ENCODE measurements around the gene CEBPZ.
A peak's percentile ranks its signal among the peaks of the same experiment; 100 is the strongest.
"Not testable (repeated sequence)": the region's sequence is repeated elsewhere in the genome, so short reads cannot be mapped to it uniquely, and the experiment has no call there.

Gene CEBPZ

GRCh38 chr2:37219046-37219445 lies 12.3 kb downstream of the CEBPZ start:
- no peak for DNase-seq

DNA sequence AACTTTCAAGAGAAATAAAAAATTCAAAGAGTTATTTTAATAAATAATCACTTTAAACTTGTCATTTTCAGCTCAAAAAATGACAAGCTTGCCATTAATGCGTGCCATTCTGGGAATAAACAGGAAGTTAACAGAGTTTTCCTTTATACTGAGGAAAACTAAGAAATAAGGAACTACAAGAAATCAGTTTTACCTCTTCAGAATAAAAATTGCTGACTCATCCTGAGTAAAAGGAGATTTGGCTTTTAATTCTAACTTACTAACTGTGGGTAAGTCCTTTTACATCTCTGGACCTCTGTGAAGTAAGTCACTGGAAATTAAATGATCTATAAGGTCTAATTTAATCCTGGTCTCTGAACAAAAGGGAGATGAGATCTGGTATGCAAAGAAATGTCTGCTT lies 16.1 kb downstream of the CEBPZ start:
- DNase-seq, result no peak

- no peak for DNase-seq
These were observed 19.5 kb downstream of the CEBPZ start for GRCh38 chr2:37211939-37212338.

DNA sequence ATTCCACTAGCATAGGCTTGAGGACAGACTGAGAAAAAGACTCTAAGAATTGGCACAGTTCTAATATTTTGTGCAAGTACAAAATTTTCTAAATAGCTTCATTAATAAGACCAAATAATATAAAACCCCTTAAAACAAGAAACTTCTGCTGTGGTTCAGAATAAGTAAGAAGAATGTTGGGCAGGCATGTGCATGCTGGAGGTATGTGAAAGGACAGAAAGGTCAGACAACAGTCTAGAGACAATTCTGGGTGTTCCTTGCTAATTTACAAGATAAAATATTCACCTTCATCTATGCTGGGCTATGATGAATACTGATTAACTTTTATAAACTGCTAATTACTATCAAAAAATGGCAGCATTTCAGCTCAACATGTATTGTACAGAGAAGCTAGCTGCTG lies 20.2 kb downstream of the CEBPZ start:
- no peak for DNase-seq

DNA sequence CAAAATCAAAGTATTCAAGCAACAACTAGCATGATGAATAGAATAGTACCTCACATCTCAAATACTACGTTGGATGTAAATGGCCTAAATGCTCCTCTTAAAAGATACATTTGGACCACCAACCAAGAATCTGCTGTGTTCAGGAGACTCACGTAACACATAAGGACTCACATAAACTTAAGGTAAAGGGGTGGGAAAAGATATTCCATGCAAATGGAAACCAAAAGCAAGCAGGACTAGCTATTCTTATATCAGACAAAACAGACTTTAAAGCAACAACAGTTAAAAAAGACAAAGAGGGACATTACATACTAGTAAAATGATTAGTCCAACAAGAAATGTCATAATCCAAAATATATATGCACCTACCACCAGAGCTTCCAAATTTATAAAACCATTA lies 24.6 kb downstream of the CEBPZ start:
- not testable (repeated sequence) for DNase-seq

GRCh38 chr2:37205689-37206341 lies 25.6 kb downstream of the CEBPZ start:
- DNase-seq, result no peak

- DNase-seq, result not testable (repeated sequence)
These were observed 26.2 kb downstream of the CEBPZ start for GRCh38 chr2:37205071-37205661.

DNA sequence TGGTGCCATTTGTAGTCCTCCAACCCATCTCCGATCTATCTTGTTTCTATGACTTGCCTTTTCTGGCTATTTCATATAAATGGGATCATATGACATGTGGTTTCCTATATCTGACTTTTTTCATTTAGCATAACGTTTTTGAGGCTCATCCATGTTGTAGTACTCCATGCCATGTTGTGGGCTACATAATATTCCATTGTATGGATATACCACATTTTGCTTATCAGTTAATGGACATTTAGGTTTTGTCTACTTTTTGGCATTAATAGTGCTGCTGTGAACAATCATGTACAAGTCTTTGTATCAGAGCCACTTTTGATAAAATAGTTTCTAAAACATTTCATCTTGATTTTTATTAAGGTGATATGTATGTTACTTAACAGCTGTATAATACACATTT lies 27.7 kb downstream of the CEBPZ start:
- DNase-seq, result no peak

DNA sequence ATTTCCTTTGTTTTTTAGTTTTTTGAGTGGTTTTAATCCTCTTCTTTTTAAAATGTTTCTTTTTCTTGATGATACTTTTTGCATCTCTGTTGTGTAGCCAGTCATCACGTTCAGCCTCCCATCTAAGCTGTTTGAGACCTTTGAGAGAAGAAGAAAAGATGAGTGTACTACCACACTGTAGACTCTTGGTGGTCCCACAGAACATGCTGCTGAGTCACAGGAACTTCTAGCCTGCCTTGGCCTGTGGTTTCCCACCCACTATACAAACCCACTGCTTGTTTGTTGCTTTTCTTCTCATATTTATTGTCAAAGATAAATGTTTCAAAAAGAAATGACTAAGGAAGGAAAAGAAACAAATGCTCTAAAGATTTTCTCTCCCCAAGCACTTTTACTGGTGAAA lies 29.6 kb downstream of the CEBPZ start:
- DNase-seq, result no peak

GRCh38 chr2:37201208-37201607 lies 30.2 kb downstream of the CEBPZ start:
- no peak for DNase-seq

DNA sequence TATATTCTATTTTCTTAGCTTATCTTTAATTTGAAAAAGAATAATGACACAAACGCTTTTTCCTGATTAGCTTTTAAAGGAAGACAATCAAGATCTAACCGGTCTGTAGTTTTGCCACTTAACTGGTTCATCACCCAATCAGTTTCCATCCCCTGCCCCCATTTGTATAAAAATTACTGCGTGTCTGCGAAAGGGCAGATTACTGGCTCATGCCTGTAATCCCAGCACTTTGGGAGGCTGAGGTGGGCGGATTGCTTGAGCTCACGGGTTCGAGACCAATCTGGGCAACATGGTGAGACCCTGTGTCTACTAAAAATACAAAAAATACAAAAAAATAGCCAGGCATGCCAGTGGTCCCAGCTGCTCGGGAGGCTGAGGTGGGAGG lies 32.7 kb downstream of the CEBPZ start:
- DNase-seq, result no peak

DNA sequence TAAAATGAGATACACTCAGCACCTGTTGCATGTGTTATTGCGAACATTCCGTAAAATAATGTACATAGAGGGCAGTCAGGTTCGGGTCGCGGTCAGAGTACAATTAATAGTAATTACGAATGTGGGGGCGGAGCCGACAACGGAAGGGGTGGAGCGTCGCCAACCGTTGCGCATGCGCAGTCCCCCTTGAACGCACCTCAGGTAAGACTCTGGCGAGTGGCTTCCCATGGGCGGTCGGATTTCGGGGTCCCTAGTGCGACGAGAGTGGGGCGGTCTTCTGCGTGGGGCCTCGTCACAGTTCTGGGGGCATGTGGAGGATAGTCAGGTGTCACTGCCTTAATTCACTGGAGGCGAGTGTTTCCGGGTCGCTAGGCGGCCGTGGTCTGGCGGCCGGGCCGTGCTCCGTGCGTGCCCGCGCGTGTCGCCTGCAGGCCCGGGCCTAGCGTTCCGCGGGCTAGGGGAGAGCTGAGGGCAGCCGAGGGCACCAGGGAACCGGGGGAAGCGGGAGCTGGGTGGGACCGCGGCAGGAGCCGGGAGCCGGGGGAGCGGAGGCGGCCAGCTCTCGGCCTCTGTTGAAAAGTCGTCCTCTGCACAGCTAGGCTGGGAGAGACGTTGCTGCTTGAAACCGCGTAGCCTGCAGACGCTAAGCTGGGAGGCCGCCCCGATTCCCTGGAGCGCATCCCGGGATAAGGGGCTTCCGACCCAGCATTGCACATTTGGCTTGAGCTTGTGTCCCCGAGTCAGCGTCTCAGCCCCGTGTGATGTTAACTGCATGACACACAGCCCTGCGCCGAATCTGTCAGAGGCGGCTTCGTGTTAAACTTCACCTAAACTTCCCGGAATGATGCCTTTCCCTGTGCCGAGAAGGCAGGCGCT lies 34.8 kb downstream of the CEBPZ start, which contains the start of gene CEBPZOS:
Gene CEBPZOS, plus strand, starts transcription at position 177 of the 876 bp plus-strand sequence. CDS start 3,209 bp downstream, outside the sequence.
- peak; percentile 69 for DNase-seq

DNA sequence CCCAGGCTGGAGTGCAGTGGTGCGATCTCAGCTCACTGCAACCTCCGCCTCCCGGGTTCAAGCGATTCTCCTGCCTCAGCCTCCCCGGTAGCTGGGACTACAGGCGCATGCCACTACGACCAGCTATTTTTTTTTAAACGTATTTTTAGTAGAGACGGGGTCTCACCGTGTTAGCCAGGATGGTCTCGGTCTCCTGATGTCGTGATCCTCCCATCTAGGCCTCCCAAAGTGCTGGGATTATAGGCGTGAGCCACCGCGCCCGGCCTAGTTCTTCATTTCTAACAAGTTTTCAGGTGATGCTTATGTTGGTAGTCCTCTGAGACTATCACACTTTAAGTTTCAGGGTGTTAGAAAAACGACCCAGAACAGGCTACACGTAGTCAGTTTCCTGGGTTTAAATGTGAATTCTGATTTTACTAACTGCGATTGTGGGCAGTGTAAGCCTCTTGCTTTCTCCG lies 35.5 kb downstream of the CEBPZ start:
- DNase-seq, result not testable (repeated sequence)

GRCh38 chr2:37192551-37192950 lies 38.8 kb downstream of the CEBPZ start:
- DNase-seq, result no peak

GRCh38 chr2:37191747-37192146 lies 39.6 kb downstream of the CEBPZ start:
- DNase-seq, result no peak

GRCh38 chr2:37191253-37191652 lies 40.1 kb downstream of the CEBPZ start:
- DNase-seq, result no peak

- DNase-seq, result no peak
These were observed 41.1 kb downstream of the CEBPZ start for GRCh38 chr2:37190290-37190689.

DNA sequence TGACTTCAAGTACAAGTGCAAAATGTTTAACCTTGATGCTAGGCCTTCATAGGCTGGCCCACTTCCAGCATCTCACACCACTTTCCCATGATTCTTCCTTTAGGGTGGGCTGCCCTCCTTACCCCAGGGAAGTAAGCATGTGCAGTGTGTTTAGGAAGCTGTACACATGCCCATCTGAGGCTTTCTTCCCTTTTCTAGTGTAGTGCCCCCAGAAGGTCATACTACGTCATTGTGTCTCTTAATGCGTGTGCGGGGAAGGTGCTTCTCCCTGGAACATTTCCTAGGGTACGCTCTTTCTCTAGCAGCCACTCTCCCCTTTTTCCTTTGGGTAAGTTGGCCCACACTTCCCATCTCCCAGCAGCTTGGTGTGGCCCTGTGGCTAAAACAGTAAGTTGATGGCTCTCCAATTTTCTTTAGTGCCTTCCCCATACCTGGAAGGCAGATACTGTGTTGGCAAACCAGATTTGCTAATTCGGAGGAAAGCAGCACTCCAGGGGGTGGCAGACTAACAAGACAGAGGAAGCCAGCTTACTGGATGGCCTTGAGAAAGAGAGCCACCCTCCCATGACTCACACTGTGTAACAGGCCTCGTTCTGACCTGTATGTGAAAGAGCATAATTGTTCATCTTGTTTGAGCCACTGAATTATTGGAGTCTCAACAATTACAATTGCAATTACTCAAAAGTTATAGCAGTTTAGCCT lies 41.8 kb downstream of the CEBPZ start:
- peak; percentile 91 for DNase-seq

- DNase-seq, result no peak
These were observed 42.8 kb downstream of the CEBPZ start, which contains the start of gene SULT6B1 for GRCh38 chr2:37188570-37188969. Gene SULT6B1, minus strand, starts transcription at chr2:37188670. Its CDS starts 30 bp downstream, at chr2:37188640.

DNA sequence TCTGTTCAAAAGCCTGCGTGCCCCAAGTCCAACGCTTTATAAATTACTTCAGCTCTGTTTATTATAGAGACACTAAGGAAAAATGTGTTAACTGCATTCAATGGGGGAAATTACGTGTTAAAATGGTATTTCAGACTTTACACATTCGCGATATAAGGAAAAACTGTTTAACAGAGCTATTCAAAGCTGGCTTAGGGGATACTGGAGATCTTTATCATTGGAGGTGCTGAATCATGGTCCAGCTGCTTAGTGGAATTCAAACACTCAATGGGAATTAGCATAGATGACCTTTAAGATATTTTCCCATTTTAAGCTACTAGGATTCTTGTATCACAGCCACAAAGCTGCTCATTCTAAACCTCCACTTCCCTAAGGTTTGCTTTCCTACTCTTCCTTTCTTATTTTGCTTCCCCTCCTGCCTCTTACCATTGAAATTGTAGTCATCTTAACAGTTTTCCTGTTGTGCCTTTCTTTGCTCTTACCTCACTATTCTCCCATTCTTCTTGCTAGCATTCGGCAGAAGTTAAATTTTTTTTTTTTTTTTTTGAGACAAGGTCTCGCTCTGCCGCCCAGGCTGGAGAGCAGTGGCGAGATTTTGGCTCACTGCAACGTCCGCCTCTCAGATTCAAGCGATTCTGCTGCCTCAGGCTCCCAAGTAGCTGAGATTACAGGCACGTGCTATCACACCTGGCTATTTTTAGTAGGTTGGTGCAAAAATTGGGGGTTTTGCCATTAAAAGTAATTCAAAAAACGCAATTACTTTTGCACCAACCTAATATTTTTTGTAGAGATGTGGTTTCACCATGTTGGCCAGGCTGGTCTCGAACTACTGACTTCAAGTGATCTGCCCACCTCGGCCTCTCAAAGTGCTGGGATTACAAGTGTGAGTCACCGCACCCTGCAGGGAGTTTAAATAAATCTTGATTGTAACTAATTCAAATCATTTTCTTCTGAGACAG lies 49.4 kb downstream of the CEBPZ start:
- DNase-seq, result no peak

DNA sequence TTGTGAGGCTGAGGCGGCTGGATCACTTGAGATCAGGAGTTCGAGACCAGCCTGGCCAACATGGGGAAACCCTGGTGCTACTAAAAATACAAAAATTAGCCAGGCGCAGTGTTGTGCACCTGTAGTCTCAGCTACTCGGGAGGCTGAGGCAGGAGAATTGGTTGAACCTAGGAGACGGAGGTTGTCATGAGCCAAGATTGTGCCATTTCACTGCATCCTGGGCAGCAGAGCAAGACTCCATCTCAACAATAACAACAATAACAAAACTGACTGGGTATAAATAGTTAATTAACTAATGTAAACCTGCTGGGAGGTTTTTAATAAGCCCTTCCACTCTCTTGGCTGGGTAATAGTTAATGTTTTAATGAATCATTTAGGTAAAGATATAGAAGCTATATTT lies 50.8 kb downstream of the CEBPZ start:
- no peak for DNase-seq

Data from islet precursor cell (in vitro differentiated cells).